ENCODE results near the gene SORL1-AS1.
A peak's percentile ranks its signal among the peaks of the same experiment; 100 is the strongest.

SORL1-AS1 gene

GRCh38 chr11:121460941-121461514 is 8.3 kb upstream of the SORL1-AS1 start:
- H3K14ac ChIP-seq (ENCODE audit: insufficient read depth, low read length) = no peak overlapping the region
- H3K9me3 ChIP-seq (ENCODE audit: control insufficient read depth, low read depth, low read length) = no peaks in the 10 kb centered on the region
- H2BK15ac ChIP-seq (ENCODE audit: low read depth, low read length) = no peak overlapping the region
- no peak overlapping the region for H3K18ac ChIP-seq (ENCODE audit: insufficient read length, low read depth, low read length)
- H3T11ph ChIP-seq (ENCODE audit: low read length) = no peak overlapping the region
- H3K27ac Mint-ChIP-seq = peak overlapping the region; percentile 29 to 58 (median 30); a peak in 4 of 7 replicates
- H2BK20ac ChIP-seq (ENCODE audit: low read depth, low read length, poor library complexity, severe bottlenecking) = no peak overlapping the region
- no peak overlapping the region for H2BK5ac ChIP-seq (ENCODE audit: insufficient read length, low read length)
- no peak overlapping the region for H2AFZ ChIP-seq (ENCODE audit: low read length)
- no peak for TF ChIP-seq CTCF (conservative IDR thresholded peaks at IDR 0.05)
- no peak overlapping the region for H2BK12ac ChIP-seq (ENCODE audit: insufficient read length, low read depth, low read length)
- peaks cover 20% of the 10 kb centered on the region; the same call in 1 of the 2 replicates for H3K79me2 ChIP-seq (ENCODE audit: insufficient read depth, low read length)
- H3K4me2 ChIP-seq (ENCODE audit: insufficient read depth, insufficient read length, low read length) = no peak overlapping the region
- no peak overlapping the region for H4K5ac ChIP-seq (ENCODE audit: insufficient read length, low read depth, low read length)
- H3K4ac ChIP-seq (ENCODE audit: low read depth, low read length) = no peak overlapping the region
- no peak for DNase-seq
- H3K27ac ChIP-seq (ENCODE audit: insufficient read length, low read depth, low read length) = no peak overlapping the region
- peaks cover 5 to 6% (median 6%) of the 10 kb centered on the region in 3 experiments for H3K36me3 Mint-ChIP-seq (ENCODE audit: insufficient read depth in 1 of 3, low read depth in 3 of 3)
- H3K27me3 Mint-ChIP-seq (ENCODE audit: low read depth) = no peaks in the 10 kb centered on the region
- H3K9ac ChIP-seq (ENCODE audit: extremely low read depth, insufficient read length, low read length) = no peak overlapping the region
- H3K9me3 Mint-ChIP-seq = no peaks in the 10 kb centered on the region
- no peak overlapping the region for H2BK120ac ChIP-seq (ENCODE audit: low read depth, low read length, poor library complexity, severe bottlenecking)
- H3K56ac ChIP-seq (ENCODE audit: insufficient read length, low read depth, low read length) = no peak overlapping the region
- no peak overlapping the region for H4K91ac ChIP-seq (ENCODE audit: insufficient read length, low read depth, low read length)
- peaks cover 4% of the 10 kb centered on the region for H3K79me1 ChIP-seq (ENCODE audit: insufficient read depth, low read depth, low read length, poor library complexity, severe bottlenecking)
- H3K23me2 ChIP-seq (ENCODE audit: insufficient read length, low read depth, low read length, poor library complexity, severe bottlenecking) = no peaks in the 10 kb centered on the region
- H3K4me3 Mint-ChIP-seq = no peak overlapping the region
- H3K27me3 ChIP-seq (ENCODE audit: insufficient read depth, low read length) = no peaks in the 10 kb centered on the region
- no CpG with 5 or more reads among the region's 4 CpGs for WGBS (ENCODE audit: extremely low coverage, insufficient read length, low lambda C conversion rate)
- no peak overlapping the region for H4K8ac ChIP-seq (replicated peaks; ENCODE audit: insufficient read length, low read depth, low read length)
- H2AK5ac ChIP-seq (ENCODE audit: insufficient read length, low read length) = no peak overlapping the region
- no peak overlapping the region for H3K23ac ChIP-seq (ENCODE audit: insufficient read length, low read depth, low read length)
- no peaks in the 10 kb centered on the region for H4K20me1 ChIP-seq (ENCODE audit: control insufficient read depth, insufficient read depth, insufficient read length)
- peaks cover 88 to 92% of the 10 kb centered on the region in 2 experiments for H3K4me1 Mint-ChIP-seq
- H3K4me1 ChIP-seq (ENCODE audit: insufficient read depth, low read length) = peaks cover 33% of the 10 kb centered on the region; the same call in 1 of the 2 replicates
